Measurements from ENCODE around the gene ARHGAP22. TPM values are rescaled to one million over a fixed set of nuclear protein-coding genes. Genes with fewer than 3 reads are reported as not detected.
A peak's percentile ranks its signal among the peaks of the same experiment; 100 is the strongest.

Gene ARHGAP22
- total RNA-seq, 1 donor from 2014 or later: 11.7 TPM

DNA sequence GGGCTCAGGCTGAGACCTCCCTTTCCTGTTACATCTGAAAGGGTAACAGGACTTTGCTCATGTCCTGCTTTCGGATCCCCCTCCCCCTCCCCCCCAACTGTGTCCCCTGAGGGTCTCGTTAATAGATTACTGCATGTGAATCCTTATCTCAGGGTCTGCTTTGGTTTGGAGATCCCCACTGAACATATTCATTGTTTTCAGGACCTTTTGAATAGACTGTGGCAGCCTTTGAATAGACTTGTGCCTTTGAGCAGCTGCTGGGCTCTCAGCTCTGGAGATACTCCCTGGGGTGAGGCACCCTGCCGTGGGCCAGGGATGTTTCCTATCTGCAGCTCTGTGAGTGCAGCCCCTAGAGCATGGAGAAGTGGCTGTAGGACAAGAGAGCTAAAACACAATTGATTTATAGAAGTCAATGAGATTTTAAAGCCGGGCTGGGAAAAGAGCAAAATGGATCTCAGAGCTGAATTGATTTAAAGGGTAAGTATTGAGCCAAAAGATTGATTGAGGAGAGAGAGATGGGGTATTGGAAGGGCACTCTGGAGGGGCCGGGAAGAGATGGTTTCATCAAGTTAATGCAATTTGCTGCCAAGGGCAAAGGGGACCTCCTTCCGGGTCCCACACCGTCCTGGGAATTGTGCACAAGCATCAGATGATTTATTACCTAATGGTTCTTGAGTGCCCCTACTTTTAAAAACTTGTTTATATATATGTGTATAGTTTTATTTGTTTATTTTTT, 9.9 kb downstream of the ARHGAP22 start:
- no peak for DNase-seq (ENCODE audit: low spot score)
- no peak for ATAC-seq
- intact Hi-C loops (cut with DNase I): no loop called here

DNA sequence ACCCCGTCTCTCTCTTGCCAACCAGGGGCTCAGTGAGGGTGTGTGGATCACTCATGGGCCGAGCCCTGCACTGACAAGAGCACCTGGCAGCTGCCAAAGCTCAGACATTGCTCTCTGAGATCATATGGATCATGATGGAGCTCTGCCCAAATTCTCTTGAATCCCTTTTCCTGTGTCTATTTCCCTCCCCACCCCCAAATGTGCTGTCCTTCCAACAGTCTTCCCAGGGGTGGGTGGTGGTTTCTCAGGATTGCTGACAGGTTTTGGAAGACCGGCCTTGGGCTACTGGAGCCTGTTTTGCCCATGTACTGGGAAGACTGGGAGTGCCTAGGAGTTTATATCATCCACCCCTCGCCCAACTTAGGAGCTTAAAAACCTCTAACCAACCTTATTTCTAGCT, 10.5 kb downstream of the ARHGAP22 start:
- ATAC-seq: no peak
- intact Hi-C loops (cut with DNase I): no loop called here

DNA sequence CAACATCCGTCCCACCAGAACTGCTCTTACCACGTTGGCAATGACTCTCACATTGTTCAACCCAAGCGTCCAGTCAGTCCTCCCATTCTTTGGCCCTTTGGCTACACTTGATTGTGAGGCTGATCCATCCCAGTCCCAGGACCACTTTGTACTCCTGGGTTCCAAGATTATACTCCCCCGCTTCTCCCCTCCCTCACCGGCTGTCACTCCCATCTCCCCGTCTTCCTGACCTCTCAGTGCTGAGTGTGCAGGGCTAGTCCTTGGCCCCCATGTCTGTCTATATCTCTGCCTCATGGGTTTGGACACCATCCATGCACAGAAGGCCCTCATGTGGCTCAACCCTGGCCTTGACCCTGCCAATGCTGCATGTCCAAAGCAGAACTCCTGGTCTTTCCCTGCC, 12.5 kb downstream of the ARHGAP22 start:
- intact Hi-C loops (cut with DNase I): no loop called here
- no peak for DNase-seq (ENCODE audit: low spot score)
- no peak for ATAC-seq

More for the DNA sequence above, 10.5 kb downstream of the ARHGAP22 start:
- no peak for DNase-seq (ENCODE audit: low spot score)

DNA sequence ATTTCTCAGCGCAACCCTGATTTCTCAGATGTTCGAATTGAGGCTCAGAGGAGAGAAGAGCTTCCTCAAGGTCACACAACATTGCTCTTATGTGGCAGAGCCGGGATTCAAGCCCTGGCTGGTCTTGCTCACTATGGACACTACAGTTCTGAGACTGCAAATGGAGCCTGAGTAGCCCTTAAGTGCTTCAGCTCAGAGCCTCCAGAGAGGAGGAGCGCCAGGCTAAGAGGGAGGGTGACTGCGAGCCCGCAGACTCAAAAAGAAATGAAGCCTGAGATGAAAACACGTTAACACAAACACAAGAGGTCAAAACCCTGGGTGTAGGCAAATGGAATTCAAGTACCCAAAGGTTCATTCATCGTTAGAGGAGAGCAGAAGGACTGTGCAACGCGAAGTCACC, 13.9 kb downstream of the ARHGAP22 start:
- intact Hi-C loops (cut with DNase I): no loop called here
- ATAC-seq: no peak
- no peak for DNase-seq (ENCODE audit: low spot score)

DNA sequence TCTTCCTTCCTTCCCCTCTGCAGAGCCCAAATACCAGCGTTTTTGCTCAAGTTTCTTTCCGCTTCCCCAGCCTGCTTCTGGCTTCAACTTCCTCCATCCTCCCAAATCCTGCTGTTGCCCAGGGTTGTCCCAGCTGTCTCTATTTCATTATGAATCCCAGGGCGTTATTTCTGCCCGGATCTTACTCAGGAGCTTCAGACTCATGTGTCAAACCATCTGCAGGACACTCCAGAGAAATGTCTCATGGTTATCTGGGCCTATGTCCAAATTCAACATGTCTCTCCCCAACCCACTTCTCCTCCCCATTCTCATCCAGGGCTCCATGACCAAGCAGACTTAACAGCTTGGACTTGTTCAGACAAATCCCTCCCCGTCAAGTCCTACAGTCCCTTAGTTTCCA, 15.6 kb downstream of the ARHGAP22 start:
- DNase-seq (ENCODE audit: low spot score) (no peak), ATAC-seq (peak; percentile 83)
- intact Hi-C loops (cut with DNase I): no loop called here

DNA sequence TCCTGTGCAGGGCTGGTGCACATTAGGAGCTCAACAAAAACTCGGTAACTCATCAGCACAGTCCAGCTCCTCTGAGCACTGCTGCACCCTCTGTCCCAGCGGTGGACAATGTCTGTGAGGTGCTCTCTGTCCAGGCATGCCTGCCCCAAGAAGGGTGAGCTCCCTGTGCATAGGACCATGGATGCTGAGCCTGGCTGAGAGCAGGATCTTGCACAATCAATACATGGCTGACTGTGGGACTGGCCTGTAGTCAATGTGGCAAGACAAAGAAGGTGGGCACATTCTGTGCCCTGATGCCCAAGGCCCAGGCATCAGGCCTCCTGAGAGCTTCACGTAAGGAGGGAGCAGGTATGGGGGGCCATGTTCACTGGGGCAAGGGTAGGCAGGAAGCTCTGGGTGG, 17.1 kb downstream of the ARHGAP22 start:
- intact Hi-C loops (cut with DNase I): no loop called here
- ATAC-seq (no peak), DNase-seq (ENCODE audit: low spot score) (no peak)

DNA sequence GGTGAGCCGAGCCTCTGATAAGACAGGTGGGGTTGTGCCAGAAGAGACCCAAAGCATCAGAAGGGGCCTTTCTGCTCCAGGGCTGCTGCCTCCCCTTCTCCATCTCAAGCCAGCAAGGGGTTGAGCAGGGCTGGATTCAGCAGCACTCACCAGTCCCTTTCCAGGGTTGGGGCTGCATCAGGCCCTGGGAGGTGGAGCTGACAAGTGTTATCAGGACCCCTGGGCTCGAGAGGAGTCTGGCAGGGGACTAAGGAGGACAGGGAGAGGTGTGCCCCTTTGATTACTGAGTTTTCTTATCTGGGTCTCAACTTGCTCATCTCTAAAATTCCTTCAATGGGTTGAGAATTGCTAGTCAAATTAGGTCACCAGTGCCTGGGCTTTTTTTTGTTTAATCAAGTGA, 17.8 kb downstream of the ARHGAP22 start:
- intact Hi-C loops (cut with DNase I): no loop called here
- DNase-seq (ENCODE audit: low spot score): no peak
- no peak for ATAC-seq

DNA sequence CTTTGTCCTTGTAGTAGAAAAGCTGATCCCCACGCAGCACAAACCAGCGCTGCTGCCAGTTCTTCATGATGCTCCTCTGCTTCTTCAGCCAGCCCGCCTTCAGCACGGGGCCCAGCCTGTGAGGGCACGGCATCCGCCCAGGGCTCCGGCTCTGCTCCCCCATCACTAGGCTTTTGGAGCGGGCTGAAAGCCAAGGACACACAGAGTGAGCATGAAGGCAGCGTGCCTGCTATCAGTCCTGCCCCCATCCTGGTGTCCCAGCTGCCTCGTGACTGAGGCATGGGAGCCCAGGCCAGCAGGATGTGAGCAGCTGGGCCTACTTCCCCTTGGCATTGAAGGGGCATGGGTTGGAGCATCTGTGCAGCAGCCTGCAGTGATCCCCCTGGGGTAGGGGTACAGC, 21.9 kb downstream of the ARHGAP22 start:
- peak; percentile 85 for ATAC-seq
- intact Hi-C loops (cut with DNase I): no loop called here
- DNase-seq (ENCODE audit: low spot score): peak; percentile 67

DNA sequence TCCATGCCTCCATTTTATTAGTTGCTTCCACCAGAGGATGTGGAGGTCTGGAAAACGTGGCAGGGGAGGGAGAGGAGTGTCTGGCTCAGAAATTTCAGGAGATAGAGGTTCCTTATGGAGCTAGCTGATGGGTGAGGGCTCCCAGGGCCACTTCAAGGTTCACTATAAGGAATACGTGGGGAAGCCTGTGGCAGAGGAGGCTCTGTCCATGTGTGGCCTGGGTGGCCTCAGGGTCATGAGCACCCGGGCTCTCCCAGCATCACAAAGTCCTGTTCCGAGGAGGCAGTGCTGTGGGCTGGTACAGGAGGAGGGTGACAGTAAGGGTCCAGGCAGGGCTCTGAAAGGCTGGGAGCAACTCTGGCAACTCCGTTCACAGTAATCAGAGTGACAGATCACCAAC, 24.6 kb downstream of the ARHGAP22 start:
- no peak for DNase-seq (ENCODE audit: low spot score)
- intact Hi-C loops (cut with DNase I): no loop called here
- ATAC-seq: no peak

DNA sequence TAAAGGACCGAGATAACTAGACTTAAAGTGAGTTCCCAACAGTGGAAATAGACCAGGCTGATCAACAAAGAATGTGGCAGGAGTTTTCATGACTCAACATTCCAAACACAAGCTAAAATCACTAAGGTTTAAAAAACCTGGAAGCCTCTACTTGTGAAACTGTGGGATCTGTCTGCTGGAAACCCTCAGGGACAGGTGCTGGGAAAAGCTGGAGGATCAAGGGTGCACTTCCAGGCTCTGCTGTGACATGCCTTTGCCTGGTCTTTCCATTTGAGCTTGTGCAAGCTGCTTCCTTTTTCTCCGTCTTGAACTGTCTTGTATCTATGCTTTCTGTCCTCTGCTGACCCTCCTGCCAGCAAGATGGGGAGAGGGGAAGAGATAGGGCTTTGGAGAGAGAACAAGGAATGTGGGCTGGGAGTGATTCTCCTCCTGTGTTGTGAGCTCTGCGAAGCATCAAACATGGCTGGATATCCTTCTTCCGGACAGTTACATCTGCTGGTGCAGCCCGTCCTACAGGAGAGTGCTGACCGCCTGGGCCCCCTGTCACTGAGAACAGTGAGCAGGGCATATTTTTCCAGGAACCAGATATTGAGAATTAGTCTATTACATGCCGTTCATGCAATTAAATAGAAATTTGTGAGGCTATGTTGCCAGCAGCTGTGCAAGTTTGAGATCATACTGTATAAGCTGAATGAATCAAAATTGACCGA, 25.5 kb downstream of the ARHGAP22 start:
- intact Hi-C loops (cut with DNase I): no loop called here
- DNase-seq (ENCODE audit: low spot score): no peak
- no peak for ATAC-seq

DNA sequence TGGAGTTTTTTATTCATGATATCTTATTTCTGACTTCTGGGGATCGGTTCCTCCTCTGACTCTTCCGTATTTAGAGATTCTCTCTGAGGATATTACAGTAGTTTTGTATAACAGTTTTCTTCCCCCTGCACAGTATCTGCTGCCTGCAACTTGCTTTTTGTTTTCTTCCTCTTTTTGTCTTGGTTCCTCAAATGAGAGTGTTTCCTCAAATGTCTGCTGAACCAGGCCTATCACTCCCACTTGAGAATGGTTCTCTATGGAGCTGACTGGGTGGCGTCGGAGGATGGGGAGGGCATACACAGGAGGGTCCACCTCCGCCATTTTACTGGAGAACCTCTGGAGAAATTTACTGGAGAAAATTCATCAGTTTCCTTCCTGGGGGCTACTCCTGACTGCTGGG, 27.7 kb downstream of the ARHGAP22 start:
- ATAC-seq: peak; percentile 70
- intact Hi-C loops (cut with DNase I): no loop called here
- DNase-seq (ENCODE audit: low spot score): no peak

DNA sequence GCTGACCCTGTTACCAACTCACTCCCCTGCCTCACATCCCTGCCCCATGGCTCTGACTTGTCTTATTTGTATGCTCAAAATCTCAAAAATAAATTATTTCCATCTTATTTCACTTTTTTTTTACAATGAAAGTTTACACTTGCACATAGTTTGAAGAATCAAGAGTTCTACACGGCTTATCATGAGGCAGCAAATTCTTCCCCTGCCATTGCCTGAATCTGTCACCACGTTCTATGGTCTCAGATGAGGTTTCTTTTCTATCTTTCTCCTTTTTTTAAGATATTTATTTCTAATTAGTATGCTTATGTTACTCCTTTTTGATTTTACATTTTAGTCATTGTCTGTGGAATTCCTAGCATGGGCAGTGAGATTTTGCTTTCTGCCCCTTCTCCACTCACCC, 28.4 kb downstream of the ARHGAP22 start:
- DNase-seq (ENCODE audit: low spot score) (no peak), ATAC-seq (no peak)
- intact Hi-C loops (cut with DNase I): no loop called here

DNA sequence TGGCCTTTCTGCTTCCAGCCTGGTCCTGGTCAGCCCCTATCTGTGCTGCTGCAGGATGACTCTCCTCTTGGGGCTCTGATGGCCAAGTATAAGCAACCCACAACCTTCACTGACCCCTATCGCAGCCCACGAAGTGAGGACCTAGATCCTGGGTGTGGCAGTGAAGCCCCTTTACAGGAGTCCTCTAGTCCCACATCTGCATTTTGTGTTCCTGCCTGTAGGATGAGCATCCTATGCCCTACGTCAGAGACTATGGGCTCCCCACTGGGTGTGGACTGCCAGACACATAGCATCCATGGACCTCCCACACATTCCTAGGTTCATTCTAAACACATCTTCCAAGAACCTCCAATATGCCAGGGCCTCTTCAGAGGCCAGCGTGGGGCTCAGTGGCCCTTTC, 29.0 kb downstream of the ARHGAP22 start:
- intact Hi-C loops (cut with DNase I): no loop called here
- DNase-seq (ENCODE audit: low spot score) (no peak), ATAC-seq (no peak)

DNA sequence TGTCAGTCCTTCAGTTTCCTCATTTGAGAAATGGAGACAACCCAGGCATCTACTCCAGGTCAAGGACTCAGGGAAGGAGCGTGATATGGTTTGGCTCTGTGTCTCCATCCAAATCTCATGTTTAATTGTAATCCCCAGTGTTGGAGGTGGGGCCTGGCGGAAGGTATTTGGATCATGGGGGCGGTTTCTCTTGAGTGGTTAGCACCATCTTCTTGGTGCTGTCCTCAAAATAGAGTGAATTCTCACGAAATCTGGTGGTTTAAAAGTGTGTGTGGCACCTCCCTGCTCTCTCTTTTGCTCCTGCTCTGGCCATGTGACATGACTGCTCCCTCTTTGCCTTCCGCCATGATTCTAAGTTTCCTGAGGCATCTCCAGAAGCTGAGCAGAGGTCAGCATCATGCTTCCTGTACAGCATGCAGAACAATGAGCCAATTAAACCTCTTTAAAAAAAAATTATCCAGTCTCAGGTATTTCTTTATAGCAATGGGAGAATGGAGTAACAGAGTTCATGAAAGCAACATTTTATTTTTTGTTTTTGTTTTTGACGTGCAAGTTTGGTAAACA, 30.0 kb downstream of the ARHGAP22 start:
- no peak for DNase-seq (ENCODE audit: low spot score)
- intact Hi-C loops (cut with DNase I): no loop called here
- ATAC-seq: no peak

DNA sequence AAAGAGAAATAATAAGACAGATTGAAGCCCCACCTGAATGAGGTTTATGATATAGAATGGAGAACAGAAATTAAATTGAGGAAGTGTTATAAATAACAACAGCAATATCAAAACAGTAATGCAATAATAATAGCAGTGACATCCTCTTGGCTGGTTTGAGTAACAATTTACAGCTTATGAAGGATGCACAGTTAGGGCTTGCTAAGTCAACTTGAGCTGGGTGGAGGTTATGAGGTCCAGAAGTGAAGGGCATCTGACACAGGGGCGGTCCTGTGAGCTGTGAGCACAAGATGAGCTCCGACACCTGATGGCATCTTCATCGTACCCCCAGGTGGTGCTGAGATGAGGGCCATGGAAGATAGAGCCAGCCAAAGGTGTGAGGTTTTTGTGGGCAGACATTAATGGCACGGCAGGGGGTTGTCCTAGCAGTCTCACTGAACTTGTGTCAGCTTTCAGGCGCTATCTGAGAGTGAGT, 30.5 kb downstream of the ARHGAP22 start:
- intact Hi-C loops (cut with DNase I): no loop called here
- DNase-seq (ENCODE audit: low spot score) (no peak), ATAC-seq (no peak)

DNA sequence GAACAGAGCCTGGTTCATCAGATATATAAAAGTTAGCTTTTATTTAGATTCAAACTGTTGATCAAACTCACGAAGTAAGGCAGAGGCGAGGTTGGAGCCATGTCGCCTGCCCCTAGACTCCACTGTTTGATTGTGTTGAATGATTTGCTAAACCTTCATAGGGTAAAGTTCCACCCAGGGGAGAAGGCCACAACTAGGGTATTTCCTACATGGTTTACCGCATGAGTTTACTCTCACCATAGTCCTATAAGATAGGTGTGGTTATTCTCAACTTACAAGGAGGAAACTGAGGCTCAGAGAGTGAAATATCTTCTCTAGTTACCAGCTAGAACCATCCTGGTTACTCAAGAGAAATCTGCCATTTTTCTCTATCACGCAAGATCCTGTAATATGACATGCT, 31.8 kb downstream of the ARHGAP22 start:
- DNase-seq (ENCODE audit: low spot score) (no peak), ATAC-seq (no peak)
- intact Hi-C loops (cut with DNase I): no loop called here

DNA sequence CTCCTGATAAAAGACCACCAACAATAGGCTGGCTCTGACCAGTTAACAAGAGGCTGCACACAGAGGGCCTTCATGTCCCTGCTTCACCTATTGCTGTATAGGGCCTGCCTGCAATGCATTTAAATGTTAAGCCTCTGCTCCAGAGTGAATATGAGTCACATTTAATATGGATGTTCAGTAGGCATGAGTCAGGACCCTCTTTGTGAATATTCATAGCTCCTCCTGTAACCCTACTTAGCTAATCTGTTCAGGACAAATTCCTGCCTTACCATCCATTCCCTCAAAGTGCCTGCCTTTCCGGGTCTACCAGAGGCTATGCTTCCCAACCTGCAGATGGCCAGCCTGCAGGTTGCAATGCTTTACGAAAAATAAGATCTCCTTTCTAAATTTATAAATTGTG, 32.5 kb downstream of the ARHGAP22 start:
- ATAC-seq (no peak), DNase-seq (ENCODE audit: low spot score) (no peak)
- intact Hi-C loops (cut with DNase I): no loop called here

DNA sequence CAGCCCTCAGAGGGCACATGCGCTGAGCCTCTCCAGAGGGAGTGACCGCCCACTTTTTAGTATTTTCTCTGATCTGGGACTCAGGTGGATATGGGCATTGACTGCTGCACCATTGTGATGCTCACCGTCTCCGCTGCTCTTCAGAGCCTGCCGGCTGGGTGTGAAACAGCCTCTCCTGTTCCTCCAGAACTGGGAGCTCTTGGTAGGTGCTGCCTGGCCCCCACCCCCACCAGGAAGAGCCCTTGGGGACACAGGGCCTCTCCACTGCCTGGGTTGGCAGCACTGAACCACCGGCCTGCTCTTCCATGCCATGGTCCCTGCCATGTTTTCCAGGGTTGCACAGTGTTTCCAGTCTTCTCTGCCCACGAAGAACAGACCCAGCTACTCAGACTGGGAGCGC, 36.3 kb downstream of the ARHGAP22 start:
- intact Hi-C loops (cut with DNase I): no loop called here
- DNase-seq (ENCODE audit: low spot score): no peak
- ATAC-seq: no peak

DNA sequence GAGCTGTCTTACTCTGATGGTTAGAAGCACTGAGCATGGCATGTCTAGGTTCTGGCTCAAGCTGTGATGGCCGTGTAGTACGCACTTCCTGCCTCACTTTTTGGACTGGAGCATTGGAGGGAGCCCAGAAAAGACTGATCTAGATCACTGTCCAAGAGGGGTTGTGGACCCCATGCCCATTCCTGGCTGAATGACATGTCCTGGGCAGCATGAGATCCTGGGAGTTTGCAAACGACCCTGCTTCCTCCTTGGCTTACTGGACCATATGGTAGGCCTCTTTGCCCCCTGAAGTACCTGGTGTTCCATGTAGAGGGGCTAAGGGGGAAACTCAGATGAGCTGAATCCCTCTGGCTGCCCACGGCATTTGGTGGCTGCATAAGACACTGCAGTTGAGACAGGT, 36.7 kb downstream of the ARHGAP22 start:
- DNase-seq (ENCODE audit: low spot score) (no peak), ATAC-seq (no peak)
- intact Hi-C loops (cut with DNase I): no loop called here

DNA sequence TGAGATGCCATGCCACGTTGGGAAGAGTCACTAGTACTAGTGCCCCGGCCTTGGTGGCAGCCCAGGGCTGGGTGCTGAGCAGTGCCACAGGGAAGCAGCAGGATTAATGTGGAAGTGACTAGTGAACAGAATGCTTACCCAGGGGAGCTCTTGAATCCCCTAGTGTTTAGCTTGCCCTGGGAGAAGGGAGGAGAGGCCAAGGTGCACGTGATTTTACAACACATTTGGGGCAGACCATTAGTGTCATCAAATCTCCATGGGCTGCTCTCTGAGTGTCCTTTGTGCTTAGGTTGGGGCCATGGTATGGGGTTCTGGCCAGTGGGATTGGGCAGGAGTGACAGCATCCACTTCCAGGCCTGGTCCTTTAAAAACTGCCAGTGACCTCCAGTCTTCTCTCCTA, 37.5 kb downstream of the ARHGAP22 start:
- intact Hi-C loops (cut with DNase I): no loop called here
- ATAC-seq (no peak), DNase-seq (ENCODE audit: low spot score) (no peak)

Data from sciatic nerve (tissue), 2 donors.